IMR-90 (cell line): ENCODE measurements around the gene ZYG11B. TPM values are rescaled to one million over a fixed set of nuclear protein-coding genes. Genes with fewer than 3 reads are reported as not detected.

Source experiments
- ATAC-seq: fragments of 200-7000 bp; cut with Tn5 transposase; 2 replicates; pipeline ENCODE4 v1.9.1; 2020; ENCODE audit warnings: low read depth, mild to moderate bottlenecking, moderate library complexity
- BruUV-seq: library from RNA; stranded (reverse); fragments of 400-500 nt; replicated peaks from 2 replicates; lab custom pipeline; 2021; lab: Mats Ljungman, UMichigan
- CTCF ChIA-PET: fragments of 300-600 bp; formaldehyde crosslinking; extraction: SDS; loops from one replicate; lab custom pipeline; 2021; ENCODE audit warnings: antibody characterized with exemption; lab: Yijun Ruan, JAX
- POLR2A ChIA-PET: fragments of 300-600 bp; sonication (Branson Sonifier 250); formaldehyde crosslinking; loops from one replicate; lab custom pipeline; 2022; ENCODE audit warnings: antibody characterized with exemption; ENCODE audit not compliant: unreplicated experiment; lab: Charles Lee
- DNase-seq: peaks from one replicate; pipeline ENCODE4 v3.0.0; 2013
- H2AFZ ChIP-seq: replicated peaks from 2 replicates; pipeline ENCODE3; 2013; ENCODE audit warnings: low read length, mild to moderate bottlenecking; ENCODE audit not compliant: poor library complexity
- H2AK5ac ChIP-seq: 2 replicates; pipeline ENCODE4 v1.6.1; 2013; ENCODE audit warnings: low read depth, low read length, inconsistent platforms
- H2AK9ac ChIP-seq: replicated peaks from 2 replicates; pipeline ENCODE3; 2013; ENCODE audit warnings: mild to moderate bottlenecking, low read depth, low read length, moderate library complexity; ENCODE audit not compliant: poor library complexity
- H2BK120ac ChIP-seq: 2 replicates; pipeline ENCODE4 v1.6.1; 2013; ENCODE audit warnings: low read depth, low read length, inconsistent platforms
- H2BK15ac ChIP-seq: 3 replicates; pipeline ENCODE4 v1.6.1; 2013; ENCODE audit warnings: low read depth, low read length, inconsistent platforms
- H2BK20ac ChIP-seq: 2 replicates; pipeline ENCODE4 v1.6.1; 2013; ENCODE audit warnings: low read depth, mild to moderate bottlenecking, inconsistent platforms, low read length, moderate library complexity
- H2BK5ac ChIP-seq: 2 replicates; pipeline ENCODE4 v1.6.1; 2013; ENCODE audit warnings: mild to moderate bottlenecking, low read depth, low read length, inconsistent platforms; ENCODE audit not compliant: poor library complexity, severe bottlenecking
- H3K14ac ChIP-seq: replicated peaks from 2 replicates; pipeline ENCODE4 v1.6.1; 2013; ENCODE audit warnings: low read depth, low read length, inconsistent platforms
- H3K18ac ChIP-seq: 2 replicates; pipeline ENCODE4 v1.6.1; 2013; ENCODE audit warnings: low read depth, low read length, control low read depth
- H3K23ac ChIP-seq: 2 replicates; pipeline ENCODE4 v1.6.1; 2013; ENCODE audit warnings: low read depth, low read length, inconsistent platforms
- H3K27ac ChIP-seq: 2 replicates; pipeline ENCODE4 v1.5.1; 2013; ENCODE audit warnings: mild to moderate bottlenecking, control low read depth, low read length; ENCODE audit not compliant: insufficient read depth
- H3K27me3 ChIP-seq: 2 replicates; pipeline ENCODE4 v1.6.1; 2013; ENCODE audit warnings: low read length; ENCODE audit not compliant: control insufficient read depth, insufficient read depth
- H3K36me3 ChIP-seq: 2 replicates; pipeline ENCODE4 v1.6.1; 2013; ENCODE audit warnings: low read length, mixed read lengths; ENCODE audit not compliant: control insufficient read depth, insufficient read depth
- H3K4ac ChIP-seq: 2 replicates; pipeline ENCODE4 v1.6.1; 2013; ENCODE audit warnings: low read depth, low read length, inconsistent platforms
- H3K4me1 ChIP-seq: 2 replicates; pipeline ENCODE4 v1.6.1; 2013; ENCODE audit warnings: low read length, mixed read lengths; ENCODE audit not compliant: control insufficient read depth, insufficient read depth
- H3K4me2 ChIP-seq: 2 replicates; pipeline ENCODE4 v1.6.1; 2013; ENCODE audit warnings: low read depth, mild to moderate bottlenecking, control low read depth, low read length, moderate library complexity
- H3K4me3 ChIP-seq: 2 replicates; pipeline ENCODE4 v1.5.1; 2013; ENCODE audit warnings: low read depth, mild to moderate bottlenecking, control low read depth, low read length, moderate library complexity; ENCODE audit not compliant: insufficient read depth
- H3K56ac ChIP-seq: 2 replicates; pipeline ENCODE4 v1.6.1; 2013; ENCODE audit warnings: low read length, inconsistent platforms; ENCODE audit not compliant: insufficient read depth; ENCODE audit errors: extremely low read depth
- H3K79me1 ChIP-seq, 2 experiments: 2 replicates each; pipeline ENCODE4 v1.6.1; 2013; ENCODE audit warnings: low read length in 2 of 2, inconsistent platforms in 1 of 2, low read depth in 1 of 2
- H3K9ac ChIP-seq: 2 replicates; pipeline ENCODE4 v1.6.1; 2013; ENCODE audit warnings: low read depth, low read length, control low read depth
- H3K9me1 ChIP-seq: 2 replicates; pipeline ENCODE4 v1.6.1; 2013; ENCODE audit warnings: low read length, inconsistent platforms; ENCODE audit not compliant: insufficient read depth
- H3K9me3 ChIP-seq: 2 replicates; pipeline ENCODE4 v1.6.1; 2013; ENCODE audit warnings: low read length; ENCODE audit not compliant: control insufficient read depth, insufficient read depth
- H4K20me1 ChIP-seq: 2 replicates; pipeline ENCODE4 v1.6.1; 2013; ENCODE audit warnings: low read length, inconsistent platforms; ENCODE audit not compliant: insufficient read depth
- H4K5ac ChIP-seq: 2 replicates; pipeline ENCODE4 v1.6.1; 2013; ENCODE audit warnings: mild to moderate bottlenecking, low read depth, low read length, control low read depth
- H4K8ac ChIP-seq, 2 experiments: 2 replicates each; pipeline ENCODE4 v1.6.1; 2013; ENCODE audit warnings: low read depth in 2 of 2, low read length in 2 of 2, control low read depth in 1 of 2, inconsistent platforms in 1 of 2
- H4K91ac ChIP-seq: 2 replicates; pipeline ENCODE4 v1.6.1; 2013; ENCODE audit warnings: low read depth, low read length, inconsistent platforms; ENCODE audit not compliant: insufficient read depth
- CTCF ChIP-seq: conservative IDR thresholded peaks from 2 replicates; pipeline ENCODE4 v1.5.1; 2012; ENCODE audit warnings: mild to moderate bottlenecking, low read depth, low read length, improper control_type of control experiment
- ELK1 ChIP-seq: fragments of 150-350 bp; IDR thresholded peaks from 2 replicates; pipeline ENCODE4 v1.6.1; 2016; ENCODE audit warnings: low read depth, mild to moderate bottlenecking, low read length, moderate library complexity, borderline replicate concordance
- FOS ChIP-seq: fragments of 150-350 bp; IDR thresholded peaks from 2 replicates; pipeline ENCODE4 v1.6.1; 2016; ENCODE audit warnings: low read depth, low read length
- MAFK ChIP-seq: IDR thresholded peaks from 2 replicates; pipeline ENCODE4 v1.6.1; 2012; ENCODE audit warnings: low read depth, low read length, improper control_type of control experiment
- NFE2L2 ChIP-seq: fragments of 150-350 bp; IDR thresholded peaks from 2 replicates; pipeline ENCODE4 v1.6.1; 2016; ENCODE audit warnings: low read depth, mild to moderate bottlenecking, low read length
- POLR2A ChIP-seq: IDR thresholded peaks from 2 replicates; pipeline ENCODE4 v1.6.1; 2012; ENCODE audit warnings: mild to moderate bottlenecking, low read depth, low read length
- RAD21 ChIP-seq: IDR thresholded peaks from 2 replicates; pipeline ENCODE4 v1.6.1; 2012; ENCODE audit warnings: low read length, improper control_type of control experiment
- RCOR1 ChIP-seq: IDR thresholded peaks from 2 replicates; pipeline ENCODE4 v1.6.1; 2012; ENCODE audit warnings: mild to moderate bottlenecking, low read length, improper control_type of control experiment; ENCODE audit not compliant: insufficient replicate concordance
- RFX5 ChIP-seq: IDR thresholded peaks from 2 replicates; pipeline ENCODE4 v1.8.0; 2012; ENCODE audit warnings: low read depth, mild to moderate bottlenecking, low read length, moderate library complexity
- SMC3 ChIP-seq: fragments of 150-350 bp; IDR thresholded peaks from 2 replicates; pipeline ENCODE4 v1.6.1; 2016; ENCODE audit warnings: low read depth, mild to moderate bottlenecking, antibody characterized with exemption, low read length, moderate library complexity
- WGBS, 2 experiments: methylation state at CpG; one replicate each; pipeline versions ENCODE4 v1.1.5 to v1.1.7; 2013; ENCODE audit warnings: missing lambda C conversion rate in 2 of 2; ENCODE audit not compliant: insufficient read length in 1 of 2; ENCODE audit errors: extremely low coverage in 2 of 2; 5-methylcytosine and 5-hydroxymethylcytosine counted together
- dilution Hi-C: fragments of 300-500 bp; cut with HindIII; formaldehyde crosslinking; loops from one replicate; pipeline ENCODE4 v1.14.3; 2018; ENCODE audit warnings: low sequenced_read_pairs; ENCODE audit not compliant: unreplicated experiment
- in situ Hi-C: fragments of 300-500 bp; cut with MboI; formaldehyde crosslinking; loops from 3 replicates; pipeline ENCODE4 v1.14.3; 2019; ENCODE audit warnings: low sequenced_read_pairs, inconsistent platforms, mixed read lengths
- intact Hi-C: fragments of 100-400 bp; cut with micrococcal nuclease; formaldehyde crosslinking; loops from 2 replicates; pipeline ENCODE4 v1.10.0; 2022
- polyA plus RNA-seq, 3 experiments: library from polyadenylated mRNA; depleted of rRNA; stranded (reverse); fragments of >200 nt; gene quantifications; 2 replicates each; pipeline ENCODE4 v1.2.3, GENCODE V29; 2012; ENCODE audit warnings: low replicate concordance in 1 of 3
- total RNA-seq: library from RNA; depleted of rRNA; stranded (reverse); fragments of >200 nt; gene quantifications from 2 replicates; pipeline ENCODE4 v1.2.3, GENCODE V29; 2012
- TF ChIP-seq, protein P1 (sequence below): fragments of 150-350 bp; IDR thresholded peaks from 2 replicates; pipeline ENCODE4 v1.6.1; 2017; ENCODE audit warnings: mild to moderate bottlenecking, antibody characterized with exemption, low read length, low read depth

The ZYG11B gene
- total and polyA plus RNA-seq, 2 of the 4 experiments (the other 2 are of a cell fraction): 8.1 to 55.2 TPM

- ATAC-seq: no peak
These were observed 122.2 kb downstream of the ZYG11B start for GRCh38 chr1:52848423-52848822.

More at GRCh38 chr1:52848423-52848822, 122.2 kb downstream of the ZYG11B start:
- Histone ChIP-seq H4K5ac (no peak overlapping the region), H3K18ac (no peak overlapping the region), H3K9me3 (no peaks in the 10 kb centered on the region), H3K4me3 (no peak overlapping the region), H2BK20ac (no peak overlapping the region), H3K79me1 (peaks cover 3 to 4% of the 10 kb centered on the region in 2 experiments; a peak in 3 of 4 replicates), H2BK5ac (no peak overlapping the region), H3K56ac (no peak overlapping the region), H3K23ac (no peak overlapping the region), H2AK5ac (no peak overlapping the region), H3K9me1 (no peaks in the 10 kb centered on the region; the same call in 1 of the 2 replicates), H2BK15ac (no peak overlapping the region), H3K27me3 (no peaks in the 10 kb centered on the region), H2AFZ (no peak overlapping the region), H3K36me3 (no peaks in the 10 kb centered on the region), H2BK120ac (no peak overlapping the region), H4K20me1 (no peaks in the 10 kb centered on the region), H3K4me2 (no peak overlapping the region), H4K91ac (no peak overlapping the region), H3K9ac (no peak overlapping the region), H3K4ac (no peak overlapping the region), H2AK9ac (no peak overlapping the region), H3K27ac (no peak overlapping the region), H3K14ac (no peak overlapping the region), H3K4me1 (no peaks in the 10 kb centered on the region), H4K8ac (no peak overlapping the region)
- BruUV-seq: no TSS peak
- ChIA-PET POLR2A (no interaction called here), CTCF (interaction anchor here (0.7 kb wide), 1 partner anchor 70 kb away, joined by 3 read pairs; no protein-coding TSS in a partner anchor)
- TF ChIP-seq RCOR1 (no peak), SMC3 (no peak), RAD21 (no peak), MAFK (no peak), POLR2A (no peak), CTCF (no peak), RFX5 (no peak), NFE2L2 (no peak), ELK1 (no peak), FOS (no peak)
- TF ChIP-seq, protein P1, sequence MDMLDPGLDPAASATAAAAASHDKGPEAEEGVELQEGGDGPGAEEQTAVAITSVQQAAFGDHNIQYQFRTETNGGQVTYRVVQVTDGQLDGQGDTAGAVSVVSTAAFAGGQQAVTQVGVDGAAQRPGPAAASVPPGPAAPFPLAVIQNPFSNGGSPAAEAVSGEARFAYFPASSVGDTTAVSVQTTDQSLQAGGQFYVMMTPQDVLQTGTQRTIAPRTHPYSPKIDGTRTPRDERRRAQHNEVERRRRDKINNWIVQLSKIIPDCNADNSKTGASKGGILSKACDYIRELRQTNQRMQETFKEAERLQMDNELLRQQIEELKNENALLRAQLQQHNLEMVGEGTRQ: no peak
- no CpG with 5 or more reads among the region's 5 CpGs for WGBS, 2 experiments
- intact Hi-C loops (no loop called here), in situ Hi-C loops (no loop called here), dilution Hi-C loops (no loop called here)
- no peak for DNase-seq
